GM18868 (cell line): Measurements from ENCODE around the gene USHBP1.

Experiments used
- ATAC-seq: cut with Tn5 transposase; IDR thresholded peaks from one replicate; pipeline ENCODE4 v1.9.1; 2021; ENCODE audit warnings: mild to moderate bottlenecking, moderate library complexity; ENCODE audit not compliant: unreplicated experiment

Gene USHBP1

DNA sequence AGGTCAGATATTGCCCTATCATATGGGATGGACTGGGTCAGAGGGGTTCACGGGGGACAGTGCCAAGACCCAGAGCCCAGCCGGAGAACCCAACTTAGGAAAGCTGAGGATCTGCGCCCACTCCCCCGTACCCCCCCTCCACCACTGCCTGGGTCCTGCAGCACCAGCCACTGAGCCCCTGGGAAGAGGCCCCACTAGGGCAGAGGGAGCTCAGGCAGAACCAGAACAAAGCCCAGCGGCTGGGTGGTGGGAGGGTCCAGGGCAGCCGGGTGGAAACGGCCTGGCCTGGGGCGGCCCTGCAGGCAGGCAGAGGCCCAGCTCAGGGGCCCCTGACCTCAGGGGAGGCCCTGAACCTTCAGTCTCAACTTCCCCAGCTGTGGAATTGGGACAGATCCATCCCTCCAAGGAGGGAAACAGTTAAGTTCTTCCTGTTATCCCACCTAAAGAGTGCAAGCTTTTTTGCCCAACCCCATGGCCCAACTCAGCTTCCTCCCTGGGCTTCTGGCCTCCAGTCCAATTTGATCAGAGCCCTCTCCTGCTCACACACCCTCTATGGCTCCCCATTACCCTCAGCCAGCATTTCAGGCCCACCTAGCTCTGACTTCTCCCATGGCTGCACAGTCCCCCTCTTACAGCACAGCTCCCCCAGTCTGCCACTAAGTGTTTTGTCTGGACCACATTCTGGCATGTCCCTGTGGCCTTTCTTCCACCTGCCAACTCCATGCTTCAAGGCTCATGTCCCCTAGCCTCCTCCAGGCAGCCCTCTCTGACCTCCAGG is 21.9 kb downstream of the USHBP1 start:
- no peak for ATAC-seq

DNA sequence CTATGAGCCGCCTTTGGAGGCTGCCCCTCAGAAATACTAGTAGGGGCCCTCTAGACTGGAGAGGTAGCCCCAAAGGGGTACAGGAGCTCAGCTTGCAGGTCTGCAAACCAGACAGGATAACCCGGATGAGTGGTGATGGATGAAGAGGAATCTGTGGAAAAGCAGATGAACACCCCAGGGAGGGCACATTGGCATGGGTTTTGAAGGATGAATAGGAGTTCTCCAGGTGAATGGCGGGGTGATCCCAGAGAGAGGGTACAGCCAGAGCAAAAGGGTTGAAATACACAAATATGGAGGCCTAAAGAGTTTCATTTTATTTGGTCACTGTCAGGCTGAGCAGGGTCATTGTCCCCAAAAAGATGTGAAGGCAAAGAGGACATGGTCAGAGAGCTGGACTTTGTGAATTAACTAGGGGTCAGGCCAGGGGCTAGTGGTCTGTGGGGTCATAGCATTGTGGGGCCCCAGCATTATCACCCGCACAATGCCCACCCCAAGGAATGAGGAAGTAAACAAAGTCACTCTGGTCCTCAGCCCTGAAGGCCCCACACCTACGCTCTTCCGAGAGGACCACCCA is 23.6 kb downstream of the USHBP1 start:
- ATAC-seq = no peak

DNA sequence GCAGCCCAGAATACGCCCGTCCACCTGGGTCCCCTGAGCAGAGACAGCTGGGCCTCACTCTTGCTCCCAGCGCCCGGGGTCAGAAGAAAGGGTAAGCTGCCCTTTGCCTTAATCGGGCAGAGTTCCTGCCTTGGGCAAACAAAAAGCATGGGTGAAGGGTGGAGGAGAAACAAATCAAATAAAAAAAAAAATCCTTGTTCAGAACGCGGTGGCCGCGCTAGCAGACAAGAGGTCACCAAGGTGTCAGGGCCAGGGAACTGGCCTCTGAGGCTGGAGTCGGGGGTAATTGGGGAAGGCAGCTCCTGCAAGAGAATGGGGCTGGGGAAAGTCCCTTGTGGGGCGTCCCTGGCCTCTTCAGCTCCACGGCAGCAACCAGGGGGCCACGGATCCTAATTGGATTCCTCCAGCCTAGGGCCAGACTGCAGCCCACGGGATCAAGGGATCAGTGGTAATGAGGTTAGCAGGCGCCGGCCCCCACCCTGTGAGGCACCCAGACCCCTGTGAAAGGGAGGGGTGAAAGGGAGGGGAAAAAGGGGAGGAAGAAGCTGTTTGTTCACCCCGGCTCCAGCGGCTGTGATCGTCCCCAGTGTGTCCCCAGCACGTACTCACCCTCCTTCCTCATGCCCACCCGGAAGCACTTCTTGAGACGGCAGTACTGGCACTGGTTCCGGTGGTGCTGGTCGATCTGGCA is 24.3 kb downstream of the USHBP1 start:
- no peak for ATAC-seq

DNA sequence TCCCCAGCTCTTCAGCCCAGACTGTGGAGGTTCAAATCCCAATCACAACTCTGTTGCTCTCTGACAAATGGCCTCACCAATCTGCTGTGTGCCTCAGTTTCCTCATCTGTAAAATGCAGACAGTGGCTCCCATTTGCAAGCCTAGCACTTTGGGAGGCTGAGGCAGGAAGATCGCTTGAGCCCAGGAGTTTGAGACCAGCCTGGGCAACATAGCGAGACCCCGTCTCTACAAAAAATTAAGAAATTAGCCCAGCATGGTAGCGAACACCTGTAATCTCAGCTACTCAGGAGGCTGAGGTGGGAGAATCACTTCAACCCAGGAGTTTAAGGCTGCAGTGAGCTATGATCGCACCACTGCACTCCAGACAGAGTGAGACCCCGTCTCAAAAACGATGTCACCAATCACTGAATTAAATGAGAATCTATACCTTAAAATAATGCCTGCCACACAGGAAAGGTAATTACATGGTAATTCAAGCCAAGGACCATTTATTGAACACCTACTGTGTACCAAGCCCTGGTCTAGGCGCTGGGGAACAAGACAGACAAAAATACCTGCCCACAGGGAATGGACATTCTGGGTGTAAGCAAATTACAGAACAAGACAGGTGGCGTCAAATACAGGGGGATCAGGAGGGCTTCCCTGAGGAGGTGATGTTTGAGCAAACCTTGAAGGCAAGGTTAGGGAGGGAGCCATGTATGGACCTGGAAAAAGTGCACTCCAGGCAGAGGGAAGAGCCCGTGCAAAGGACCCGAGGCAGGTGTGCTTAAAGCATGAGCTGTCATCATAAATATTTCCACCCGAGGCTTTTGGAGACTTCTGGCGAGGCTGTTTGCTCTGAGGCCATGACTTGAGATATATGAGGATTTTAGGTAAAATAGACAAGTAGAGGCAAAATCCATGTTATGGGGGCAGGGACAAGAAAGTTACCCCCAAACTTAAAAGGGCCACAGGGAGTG is 26.5 kb downstream of the USHBP1 start:
- no peak for ATAC-seq

DNA sequence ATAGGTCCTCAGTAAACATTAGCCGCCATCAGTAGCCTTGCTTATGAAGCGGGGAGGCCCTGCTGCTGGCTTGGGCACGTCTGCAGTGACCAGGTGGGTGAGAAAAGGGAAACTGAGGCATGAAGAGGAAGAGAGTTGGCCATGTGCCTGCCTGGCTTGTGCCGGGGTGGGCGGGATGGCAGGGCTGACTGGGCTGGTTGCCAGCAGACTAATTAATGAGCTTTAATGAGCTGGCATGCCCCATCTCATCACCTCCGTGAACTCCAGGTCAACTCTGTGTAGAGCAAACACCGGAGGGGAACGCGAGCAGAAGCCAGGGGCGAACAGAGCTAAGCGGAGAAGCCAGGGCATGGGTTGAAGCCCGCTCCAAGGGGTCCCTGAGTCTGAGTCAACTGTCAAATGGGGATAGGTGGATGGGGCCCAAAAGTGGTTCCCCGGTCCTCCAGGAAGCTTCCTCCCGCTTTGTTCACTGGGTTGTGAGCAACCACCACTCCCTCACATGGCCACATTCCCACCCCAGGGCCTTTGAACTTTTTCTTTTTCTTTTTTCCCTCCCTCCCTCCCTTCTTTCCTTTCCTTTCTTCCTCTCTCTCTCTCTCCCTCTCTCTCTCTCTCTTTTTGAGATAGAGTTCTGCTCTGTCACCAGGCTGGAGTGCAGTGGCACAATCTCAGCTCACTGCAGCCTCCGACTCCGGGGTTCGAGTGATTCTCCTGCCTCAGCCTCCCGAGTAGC is 27.6 kb downstream of the USHBP1 start:
- no peak for ATAC-seq

DNA sequence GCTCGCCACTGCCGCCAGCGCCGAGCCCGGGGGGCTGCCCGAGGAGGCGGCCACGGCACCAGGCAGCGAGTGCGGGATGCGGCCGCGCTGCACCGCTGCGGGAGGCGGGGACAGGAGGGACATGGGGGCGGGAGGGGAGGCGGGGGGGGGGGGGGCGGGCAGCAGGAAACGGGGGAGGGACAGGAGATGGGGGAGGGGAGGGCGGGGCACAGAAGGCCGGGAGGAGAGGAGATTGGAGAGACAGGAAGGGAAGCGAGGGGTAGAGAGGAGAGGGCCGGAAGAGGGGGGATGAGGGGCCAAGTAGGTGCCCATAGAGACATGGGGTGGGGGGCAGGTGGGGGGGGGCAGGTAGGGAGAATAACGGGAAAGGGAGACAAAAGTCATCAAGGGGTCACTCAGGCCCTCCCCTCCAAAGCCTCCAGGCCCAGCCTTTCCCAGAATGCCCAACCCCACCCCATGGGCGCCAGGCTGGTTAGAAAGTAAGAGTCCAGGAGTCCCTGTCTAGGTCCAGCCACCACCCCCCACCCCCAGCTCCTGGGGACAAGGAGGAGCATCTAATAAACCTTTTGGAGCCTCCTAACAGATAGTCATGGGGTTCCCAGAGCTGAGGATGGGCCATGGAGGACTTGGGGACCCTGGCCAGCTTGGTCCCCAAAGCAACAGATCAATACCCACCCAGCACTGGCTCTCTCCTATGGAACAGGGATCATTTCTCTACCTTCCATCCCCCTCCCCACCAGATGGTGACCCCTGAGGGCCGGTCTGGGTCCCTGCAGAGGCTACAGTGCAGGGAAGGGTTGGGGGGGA is 28.4 kb downstream of the USHBP1 start:
- ATAC-seq = no peak

DNA sequence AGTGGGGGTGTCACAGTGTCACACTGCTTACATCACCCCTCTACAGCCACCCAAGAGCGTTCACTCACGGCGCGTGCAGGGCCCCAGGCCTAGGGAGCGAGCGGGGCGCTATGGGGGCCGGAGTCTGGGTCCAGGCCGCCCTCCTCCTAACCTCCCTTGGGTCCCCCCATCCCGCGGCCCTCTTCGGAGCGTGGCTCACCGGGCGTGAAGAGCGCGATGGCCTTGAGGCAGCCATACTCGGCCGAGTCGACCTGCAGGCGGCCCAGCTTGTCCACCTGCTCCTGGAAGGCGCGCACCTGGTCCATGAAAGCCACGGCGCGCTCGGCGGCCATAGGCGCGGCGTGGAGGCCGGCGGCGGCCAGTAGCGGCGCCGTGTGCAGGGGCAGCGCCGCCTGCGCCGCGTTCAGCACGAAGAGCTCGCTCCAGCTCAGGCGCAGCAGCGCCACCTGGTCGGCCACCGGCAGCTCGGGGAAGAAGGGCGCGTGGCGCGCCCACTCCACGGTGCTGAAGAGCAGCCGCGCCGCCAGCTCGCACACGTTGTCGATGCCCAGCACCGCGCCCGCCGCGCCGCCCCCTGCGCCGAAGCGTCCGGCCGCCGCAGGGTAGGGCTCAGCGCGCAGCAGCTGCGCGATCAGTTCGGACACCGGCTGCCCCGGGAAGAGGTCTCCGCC is 29.1 kb downstream of the USHBP1 start:
- ATAC-seq = peak; percentile 70

DNA sequence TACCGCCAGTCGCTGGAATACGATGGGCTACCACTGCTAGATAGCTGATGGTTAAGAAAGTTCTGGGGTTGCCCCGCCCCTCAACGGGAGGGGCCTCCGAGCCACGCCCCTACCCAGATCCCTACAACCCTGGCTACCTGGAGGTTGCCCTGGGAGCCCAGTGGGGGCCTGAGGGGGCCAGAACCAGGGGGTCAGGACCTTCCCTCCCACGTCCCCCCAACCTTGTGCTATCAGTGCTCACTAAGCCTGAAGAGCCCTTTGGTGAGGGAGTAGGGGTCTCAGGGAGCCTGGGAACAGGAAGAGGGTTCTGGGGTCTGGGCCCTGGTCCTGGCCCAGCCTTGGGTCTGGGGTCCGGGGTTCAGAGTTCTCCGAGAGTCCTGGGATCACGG is 29.6 kb downstream of the USHBP1 start:
- peak; percentile 54 for ATAC-seq

DNA sequence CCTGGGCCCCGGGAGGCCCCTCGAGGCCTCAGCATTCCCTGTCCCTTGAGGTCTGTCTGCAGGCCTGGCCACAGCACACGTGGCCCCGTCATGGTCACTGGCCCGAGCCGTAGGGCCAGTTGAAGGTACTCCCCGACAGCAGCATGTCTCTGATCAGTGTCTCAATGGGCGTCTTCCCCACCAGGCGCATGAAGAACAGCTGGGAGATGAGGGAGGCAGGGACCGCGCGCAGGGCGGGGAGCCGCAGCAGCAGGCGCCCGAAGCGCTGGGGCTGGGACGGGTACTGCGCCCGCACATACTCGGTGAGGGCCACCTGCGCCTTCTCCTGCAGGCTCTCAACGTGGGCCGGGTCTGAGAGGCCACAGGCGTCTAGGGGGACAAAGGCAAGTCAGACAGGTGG is 32.3 kb downstream of the USHBP1 start:
- ATAC-seq = no peak

DNA sequence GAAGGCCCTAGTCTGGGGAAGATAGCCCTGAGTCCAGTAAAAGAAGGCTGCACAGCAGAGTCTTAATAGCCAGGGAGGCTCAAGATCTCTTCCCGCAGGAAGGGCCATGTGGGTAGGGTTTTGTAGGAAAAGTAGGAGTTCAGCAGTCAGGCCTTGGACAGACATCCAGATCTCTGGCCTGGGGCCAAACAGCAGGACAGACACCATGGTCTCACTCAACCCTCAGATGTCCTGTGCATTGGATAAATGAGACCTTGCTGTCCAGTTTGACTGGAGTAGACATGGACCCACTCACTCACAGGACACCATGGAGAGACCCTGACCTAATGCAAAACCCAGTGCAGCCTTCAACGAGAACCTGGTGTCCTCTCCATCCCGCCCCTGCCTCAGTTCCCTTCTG is 34.7 kb downstream of the USHBP1 start:
- no peak for ATAC-seq

DNA sequence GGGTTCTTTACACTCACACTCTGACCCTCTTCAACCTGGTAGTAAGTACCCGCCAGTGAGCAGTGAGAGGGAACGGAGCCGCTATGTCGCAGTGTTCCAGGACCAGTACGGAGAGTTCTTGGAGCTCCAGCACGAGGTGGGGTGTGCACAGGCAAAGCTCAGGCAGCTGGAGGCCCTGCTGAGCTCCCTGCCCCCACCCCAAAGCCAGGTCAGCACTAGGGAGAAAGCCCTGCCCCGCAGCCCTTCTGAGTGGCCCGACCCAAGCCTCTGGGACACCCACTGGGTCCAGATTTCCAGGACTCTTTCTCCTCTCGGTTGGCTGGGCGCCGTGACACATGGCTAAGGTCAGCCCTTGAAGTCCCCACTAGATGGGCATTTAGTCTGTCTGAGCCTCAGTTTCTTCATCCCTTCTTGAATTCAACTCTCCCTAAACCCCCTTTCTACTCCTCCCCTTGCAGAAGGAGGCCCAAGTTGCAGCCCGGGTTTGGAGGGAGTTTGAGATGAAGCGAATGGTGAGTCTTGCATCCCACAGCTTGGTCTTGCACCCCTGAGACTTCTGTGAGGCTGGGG is 36.7 kb downstream of the USHBP1 start:
- ATAC-seq = no peak

DNA sequence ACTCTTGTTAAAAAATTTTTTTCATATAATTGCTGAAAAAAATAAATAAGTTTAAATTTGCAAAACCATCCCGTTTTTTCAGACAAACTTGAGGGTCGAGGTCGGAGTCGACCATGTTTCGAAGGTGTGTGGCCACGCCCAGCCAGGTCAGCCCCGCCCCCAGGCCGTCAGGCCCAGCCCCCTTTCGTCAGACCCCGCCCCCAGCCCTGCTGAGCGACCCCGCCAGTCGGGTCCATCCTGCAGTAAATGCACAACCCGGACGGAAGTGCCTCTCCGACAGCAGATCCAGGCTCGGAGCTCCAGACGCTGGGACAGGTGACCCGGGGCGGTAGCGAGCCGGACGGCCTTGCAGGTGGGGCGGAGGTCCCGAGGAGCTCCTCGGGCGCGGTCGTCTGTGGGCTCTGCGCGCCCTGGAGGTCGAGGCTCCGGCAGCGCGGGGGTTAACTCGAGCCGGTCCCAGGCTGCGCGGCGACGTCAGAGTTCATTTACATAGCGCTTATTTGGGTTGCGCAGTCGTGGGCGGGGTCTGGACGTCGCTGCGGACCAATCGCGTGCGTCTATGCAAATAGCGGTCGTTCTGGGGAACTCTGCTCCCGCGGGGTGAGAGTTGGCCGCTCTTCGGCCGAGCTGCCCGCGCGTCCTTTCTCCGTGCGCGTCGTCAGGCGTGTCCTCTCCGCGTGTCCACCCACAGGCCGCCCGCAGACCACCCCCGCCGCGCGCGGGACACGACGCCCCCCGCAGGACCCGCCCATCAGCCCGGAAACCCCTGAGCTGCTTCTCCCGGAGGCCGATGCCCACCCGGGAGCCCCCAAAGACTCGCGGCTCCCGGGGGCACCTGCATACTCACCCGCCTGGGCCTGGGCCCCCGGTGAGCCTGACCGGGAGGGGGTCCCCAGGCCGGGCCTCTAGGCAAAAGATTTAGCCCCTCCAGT is 38.3 kb downstream of the USHBP1 start, which contains the start of gene OCEL1:
OCEL1 (plus strand) TSS at position 225 of the 932 bp plus-strand sequence; CDS start at position 247, 22 bp downstream.
- peak; percentile 86 for ATAC-seq

DNA sequence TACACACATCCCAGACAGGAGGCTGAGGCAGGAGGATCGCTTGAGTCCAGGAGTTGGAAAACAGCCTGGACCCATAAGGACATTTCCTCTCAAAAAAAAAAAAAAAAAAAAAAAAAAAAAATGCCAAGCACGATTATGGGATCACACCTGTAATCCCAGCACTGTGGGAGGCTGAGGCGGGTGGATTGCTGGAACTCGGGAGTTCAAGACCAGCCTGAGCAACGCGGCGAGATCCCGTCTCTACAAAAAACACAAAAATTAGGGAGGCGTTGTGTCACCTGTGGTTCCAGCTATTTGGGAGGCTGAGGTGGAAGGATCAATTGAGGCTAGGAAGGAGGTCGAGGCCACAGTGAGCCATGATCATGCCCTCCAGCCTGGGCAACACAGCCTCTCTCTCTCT is 39.5 kb downstream of the USHBP1 start:
- no peak for ATAC-seq

DNA sequence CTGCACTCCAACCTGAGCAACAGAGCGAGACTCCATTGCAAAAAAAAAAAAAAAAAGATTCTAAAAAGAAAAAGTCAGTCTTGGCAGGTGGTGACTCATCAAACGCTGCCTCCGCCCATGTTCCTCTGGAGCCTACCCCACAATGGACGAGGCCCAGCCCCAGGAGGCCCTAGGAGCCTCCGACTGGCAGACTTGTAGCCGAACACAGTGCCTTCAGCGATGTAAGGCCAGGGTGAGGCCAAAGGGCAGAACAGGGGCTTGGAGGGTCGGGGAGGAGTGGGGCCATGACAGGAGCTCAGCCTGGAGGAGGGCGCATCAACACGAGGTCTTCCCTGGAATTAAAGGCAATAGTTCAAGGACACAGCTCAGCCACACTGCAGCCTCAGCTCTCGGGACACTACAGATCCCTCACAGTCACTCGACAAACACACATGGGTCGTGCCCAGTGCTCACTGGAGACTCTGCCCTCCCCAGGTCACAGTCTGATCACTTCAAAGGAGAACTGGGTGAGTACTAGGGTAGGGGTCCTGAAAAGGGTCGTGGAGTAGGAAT is 44.3 kb downstream of the USHBP1 start:
- no peak for ATAC-seq

DNA sequence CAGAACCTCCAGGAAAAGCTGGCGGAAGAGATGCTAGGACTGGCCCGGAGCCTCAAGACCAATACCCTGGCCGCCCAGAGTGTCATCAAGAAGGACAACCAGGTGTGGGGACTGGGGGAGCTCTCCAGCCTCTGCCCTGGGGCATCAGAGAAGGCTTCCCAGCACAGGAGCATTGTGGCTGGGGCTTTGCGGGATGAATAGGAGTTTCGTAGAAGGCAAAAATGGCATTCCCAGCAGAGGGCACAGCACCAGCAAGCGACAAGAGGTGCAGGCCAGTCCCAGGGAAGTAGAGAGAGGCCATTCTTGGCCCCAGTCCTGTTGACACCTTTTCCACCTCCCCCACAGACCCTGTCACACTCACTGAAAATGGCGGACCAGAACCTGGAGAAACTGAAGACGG is 45.3 kb downstream of the USHBP1 start:
- no peak for ATAC-seq

DNA sequence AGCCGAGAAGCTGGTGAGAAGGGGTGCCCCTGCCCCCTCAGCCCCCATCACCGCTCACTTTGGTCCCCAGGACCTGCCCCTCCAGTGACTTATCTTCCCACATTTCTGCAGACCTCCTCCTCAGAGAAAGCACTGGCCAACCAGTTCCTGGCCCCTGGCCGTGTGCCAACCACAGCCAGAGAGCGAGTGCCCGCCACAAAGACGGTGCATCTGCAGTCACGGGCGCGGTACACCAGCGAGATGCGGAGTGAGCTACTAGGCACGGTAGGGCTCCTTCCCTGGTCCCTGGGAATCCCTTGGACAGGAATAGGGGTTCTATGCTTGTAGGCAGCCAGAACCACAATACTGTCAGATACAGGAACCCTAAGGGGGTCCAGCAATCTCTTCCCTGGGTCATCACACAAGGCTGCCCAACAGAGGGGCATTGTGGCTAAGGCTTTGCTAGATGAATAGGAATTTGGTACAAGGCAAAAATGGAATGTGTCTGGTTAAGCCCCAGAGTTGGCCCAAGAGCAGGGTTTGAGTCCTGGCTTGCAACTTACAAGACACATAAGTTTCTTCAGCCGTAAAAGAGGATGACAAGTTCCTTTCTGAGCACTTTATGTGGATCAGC is 48.4 kb downstream of the USHBP1 start:
- no peak for ATAC-seq
